GM10847 (cell line): ENCODE data around the gene MKRN2.

Experiments used
- POLR2A ChIP-seq: IDR thresholded peaks from 2 replicates; pipeline ENCODE4 v1.6.1; 2011; ENCODE audit not compliant: insufficient read length; ENCODE audit errors: extremely low read depth

MKRN2 gene

GRCh38 chr3:12591997-12592715 lies 35.3 kb downstream of the MKRN2 start:
- TF ChIP-seq POLR2A, result no peak

GRCh38 chr3:12593473-12593872 lies 36.6 kb downstream of the MKRN2 start:
- TF ChIP-seq POLR2A, result no peak

- no peak for TF ChIP-seq POLR2A
These were observed 42.0 kb downstream of the MKRN2 start for GRCh38 chr3:12598890-12599289.

GRCh38 chr3:12601072-12601471 lies 44.2 kb downstream of the MKRN2 start:
- no peak for TF ChIP-seq POLR2A

- no peak for TF ChIP-seq POLR2A
These were observed 47.1 kb downstream of the MKRN2 start for GRCh38 chr3:12603969-12604368.

GRCh38 chr3:12608376-12608775 lies 51.5 kb downstream of the MKRN2 start:
- TF ChIP-seq POLR2A, result no peak

- no peak for TF ChIP-seq POLR2A
These were observed 54.2 kb downstream of the MKRN2 start for GRCh38 chr3:12611117-12611516.

- no peak for TF ChIP-seq POLR2A
These were observed 55.8 kb downstream of the MKRN2 start for GRCh38 chr3:12612514-12613226.

- TF ChIP-seq POLR2A, result no peak
These were observed 56.4 kb downstream of the MKRN2 start for GRCh38 chr3:12613250-12613649.

GRCh38 chr3:12615266-12615665 lies 58.4 kb downstream of the MKRN2 start:
- no peak for TF ChIP-seq POLR2A

GRCh38 chr3:12618426-12618825 lies 61.5 kb downstream of the MKRN2 start:
- no peak for TF ChIP-seq POLR2A

- TF ChIP-seq POLR2A, result no peak
These were observed 63.4 kb downstream of the MKRN2 start for GRCh38 chr3:12620305-12620704.

GRCh38 chr3:12620729-12621128 lies 63.8 kb downstream of the MKRN2 start:
- TF ChIP-seq POLR2A, result no peak

GRCh38 chr3:12622335-12622734 lies 65.4 kb downstream of the MKRN2 start:
- no peak for TF ChIP-seq POLR2A

GRCh38 chr3:12624056-12624455 lies 67.2 kb downstream of the MKRN2 start:
- no peak for TF ChIP-seq POLR2A

GRCh38 chr3:12627370-12627769 lies 70.5 kb downstream of the MKRN2 start:
- no peak for TF ChIP-seq POLR2A

GRCh38 chr3:12628813-12629212 lies 71.9 kb downstream of the MKRN2 start:
- TF ChIP-seq POLR2A, result no peak
